ENCODE data around the gene FBF1.

DNA sequence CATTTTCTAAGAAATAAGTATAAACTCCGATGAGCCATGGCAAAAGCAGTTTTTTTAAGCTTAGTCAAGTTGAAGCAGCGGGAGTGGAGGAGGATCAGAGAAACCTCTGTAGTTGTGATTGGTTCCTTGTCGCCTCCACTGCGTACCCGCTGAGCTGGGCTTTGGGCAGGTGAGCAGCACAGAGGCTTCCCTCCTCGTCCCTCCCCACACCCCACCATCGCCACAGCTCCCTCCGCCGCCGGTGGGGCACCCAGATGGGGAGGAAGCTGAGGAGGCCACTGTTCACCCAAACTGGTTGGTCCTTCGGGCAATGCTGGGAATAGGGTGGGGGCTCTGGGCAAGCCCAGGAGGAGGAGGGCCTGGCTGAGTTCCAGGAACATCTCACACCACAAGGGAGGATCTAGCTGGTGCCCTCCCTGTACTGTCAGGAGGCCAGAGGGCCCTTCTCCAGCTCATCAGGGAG lies 31.0 kb downstream of the FBF1 start:
- TF ChIP-seq POLR2A (IDR thresholded peaks at IDR 0.05) (no peak), EP300 (IDR thresholded peaks at IDR 0.05) (no peak), POLR2AphosphoS5 (IDR thresholded peaks at IDR 0.05) (no peak)
- TF ChIP-seq, protein P1, sequence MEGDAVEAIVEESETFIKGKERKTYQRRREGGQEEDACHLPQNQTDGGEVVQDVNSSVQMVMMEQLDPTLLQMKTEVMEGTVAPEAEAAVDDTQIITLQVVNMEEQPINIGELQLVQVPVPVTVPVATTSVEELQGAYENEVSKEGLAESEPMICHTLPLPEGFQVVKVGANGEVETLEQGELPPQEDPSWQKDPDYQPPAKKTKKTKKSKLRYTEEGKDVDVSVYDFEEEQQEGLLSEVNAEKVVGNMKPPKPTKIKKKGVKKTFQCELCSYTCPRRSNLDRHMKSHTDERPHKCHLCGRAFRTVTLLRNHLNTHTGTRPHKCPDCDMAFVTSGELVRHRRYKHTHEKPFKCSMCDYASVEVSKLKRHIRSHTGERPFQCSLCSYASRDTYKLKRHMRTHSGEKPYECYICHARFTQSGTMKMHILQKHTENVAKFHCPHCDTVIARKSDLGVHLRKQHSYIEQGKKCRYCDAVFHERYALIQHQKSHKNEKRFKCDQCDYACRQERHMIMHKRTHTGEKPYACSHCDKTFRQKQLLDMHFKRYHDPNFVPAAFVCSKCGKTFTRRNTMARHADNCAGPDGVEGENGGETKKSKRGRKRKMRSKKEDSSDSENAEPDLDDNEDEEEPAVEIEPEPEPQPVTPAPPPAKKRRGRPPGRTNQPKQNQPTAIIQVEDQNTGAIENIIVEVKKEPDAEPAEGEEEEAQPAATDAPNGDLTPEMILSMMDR (IDR thresholded peaks at IDR 0.05), result no peak

Data from suprapubic skin (tissue), 4 donors.